Body of pancreas (tissue), 4 donors: ENCODE measurements around the gene TBC1D10B.
"Not testable (repeated sequence)": the region's sequence is repeated elsewhere in the genome, so short reads cannot be mapped to it uniquely, and the experiment has no call there.

Source experiments
- CTCF ChIP-seq, 7 experiments: fragments of 450-650 bp in 4 of 7; fragments of 200-600 bp in 3 of 7; sonication (generic) in 3 of 7; IDR thresholded peaks; one replicate each; pipeline ENCODE4 v1.5.1; 2016 to 2019; ENCODE audit warnings: antibody characterized with exemption in 7 of 7
- POLR2A ChIP-seq, 3 donors: fragments of 450-650 bp; IDR thresholded peaks; one replicate each; pipeline ENCODE4 v1.6.1; 2016; ENCODE audit warnings: antibody characterized with exemption in 3 of 3, mild to moderate bottlenecking in 2 of 3

GRCh38 chr16:30334473-30334989, 35.8 kb downstream of the TBC1D10B start:
- not testable (repeated sequence) for TF ChIP-seq CTCF, POLR2A (IDR thresholded peaks at IDR 0.05)
